Adrenal gland (tissue), 12 donors: ENCODE measurements around the gene SESTD1. TPM values are rescaled to one million over a fixed set of nuclear protein-coding genes. Genes with fewer than 3 reads are reported as not detected.

Experiments used
- polyA plus RNA-seq, 3 donors: library from polyadenylated mRNA; stranded (reverse); fragments of 200-250 nt in 2 of 3; fragments of 350-450 nt in 1 of 3; fragmentation: Illumina TruSeq in 1 of 3; extraction: RNeasy Lipid Tissue Mini Kit (QIAGEN cat#74804) in 1 of 3; gene quantifications; one replicate each; pipeline ENCODE4 v1.2.3, GENCODE V29; 2013 to 2014
- total RNA-seq, 9 donors: library from RNA; depleted of rRNA in 4 of 9; stranded (reverse); fragments of >200 nt in 4 of 9; fragments of 120-200 nt in 1 of 9; fragmentation: NEBNext Ultra II Directional in 1 of 9; extraction: Animal tissue kit (Norgen Biotek cat#: 25700) in 1 of 9; gene quantifications; one replicate each; pipeline versions ENCODE4 v1.1.0 to v1.2.4, GENCODE V29; 2013 to 2023
- donor health status: healthy with polysubstance abuse.
- donor health status: Bipolar disorder and iron deficiency.
- donor health status: DM: yes; HTN: yes; CAD: no.
- donor health status: DM: no; HTN: no; CAD: no.
- donor health status: DM: no; HTN: no; CAD: no.
- donor health status: DM: yes; HTN: yes; CAD: no.

Gene SESTD1
- total and polyA plus RNA-seq, 12 donors: 4.7 to 28.2 (median 14.8) TPM

Other genes with a start within 250 kb of the SESTD1 start
- 10 to 100 TPM in 2 of 9 donors, 1 to 10 TPM in 6, under 1 TPM in 1; 0.88 to 42.1 (median 1.8) TPM for gene CCDC141, start 214.7 kb downstream of the SESTD1 start, total RNA-seq
- gene CCDC141, start 214.7 kb downstream of the SESTD1 start, polyA plus RNA-seq: under 1 TPM; 0.34 to 0.48 (median 0.40) TPM